HG03196 (cell line): Measurements from ENCODE around the gene JAML.
A peak's percentile ranks its signal among the peaks of the same experiment; 100 is the strongest.

ENCODE experiments used
- ATAC-seq: cut with Tn5 transposase; IDR thresholded peaks from one replicate; pipeline ENCODE4 v1.9.1; 2021; ENCODE audit not compliant: unreplicated experiment

JAML gene

GRCh38 chr11:118224511-118225188 is at the start of gene JAML:
JAML (minus strand) TSS chr11:118225011; CDS start chr11:118214866, 10,145 bp downstream.
- ATAC-seq = peak; percentile 35

- ATAC-seq = no peak
These were observed 49.4 kb upstream of the JAML start for GRCh38 chr11:118274186-118274585.

- no peak for ATAC-seq
These were observed 47.2 kb upstream of the JAML start for GRCh38 chr11:118272001-118272400.

GRCh38 chr11:118267486-118267885 is 42.7 kb upstream of the JAML start:
- ATAC-seq = no peak

- no peak for ATAC-seq
These were observed 41.1 kb upstream of the JAML start for GRCh38 chr11:118265954-118266353.

GRCh38 chr11:118264569-118265465 is 40.0 kb upstream of the JAML start:
- no peak for ATAC-seq

GRCh38 chr11:118263695-118264568 is 39.1 kb upstream of the JAML start, which contains the start of gene MPZL2:
MPZL2 (minus strand) TSS chr11:118264297; CDS start chr11:118264153, 144 bp downstream.
- ATAC-seq = no peak

- no peak for ATAC-seq
These were observed 38.3 kb upstream of the JAML start for GRCh38 chr11:118263112-118263511.

- no peak for ATAC-seq
These were observed 35.5 kb upstream of the JAML start for GRCh38 chr11:118260353-118260752.

GRCh38 chr11:118259138-118259537 is 34.3 kb upstream of the JAML start:
- no peak for ATAC-seq

GRCh38 chr11:118258410-118258809 is 33.6 kb upstream of the JAML start:
- no peak for ATAC-seq

GRCh38 chr11:118252688-118253087 is 27.9 kb upstream of the JAML start:
- no peak for ATAC-seq

GRCh38 chr11:118251858-118252652 is 27.2 kb upstream of the JAML start, which contains the start of gene MPZL3:
MPZL3 (minus strand) TSS chr11:118252365; CDS start chr11:118252294, 71 bp downstream.
- ATAC-seq = peak; percentile 57

GRCh38 chr11:118247041-118247440 is 22.2 kb upstream of the JAML start:
- no peak for ATAC-seq

- ATAC-seq = no peak
These were observed 21.2 kb upstream of the JAML start for GRCh38 chr11:118245936-118246562.

- ATAC-seq = no peak
These were observed 19.4 kb upstream of the JAML start for GRCh38 chr11:118243993-118244762.

GRCh38 chr11:118243161-118243560 is 18.4 kb upstream of the JAML start:
- ATAC-seq = no peak

- ATAC-seq = no peak
These were observed 16.9 kb upstream of the JAML start for GRCh38 chr11:118241764-118242098.
